CD4-positive, alpha-beta T cell treated with Interleukin-15 for 4 hours (primary cell): ENCODE data around the gene C19orf47.

Experiments
- DNase-seq: peaks from one replicate; pipeline ENCODE4 v3.0.0-alpha.2; 2020; ENCODE audit warnings: low spot score

The C19orf47 gene

GRCh38 chr19:40282209-40282580 lies 66.0 kb downstream of the C19orf47 start:
- DNase-seq, result no peak

DNA sequence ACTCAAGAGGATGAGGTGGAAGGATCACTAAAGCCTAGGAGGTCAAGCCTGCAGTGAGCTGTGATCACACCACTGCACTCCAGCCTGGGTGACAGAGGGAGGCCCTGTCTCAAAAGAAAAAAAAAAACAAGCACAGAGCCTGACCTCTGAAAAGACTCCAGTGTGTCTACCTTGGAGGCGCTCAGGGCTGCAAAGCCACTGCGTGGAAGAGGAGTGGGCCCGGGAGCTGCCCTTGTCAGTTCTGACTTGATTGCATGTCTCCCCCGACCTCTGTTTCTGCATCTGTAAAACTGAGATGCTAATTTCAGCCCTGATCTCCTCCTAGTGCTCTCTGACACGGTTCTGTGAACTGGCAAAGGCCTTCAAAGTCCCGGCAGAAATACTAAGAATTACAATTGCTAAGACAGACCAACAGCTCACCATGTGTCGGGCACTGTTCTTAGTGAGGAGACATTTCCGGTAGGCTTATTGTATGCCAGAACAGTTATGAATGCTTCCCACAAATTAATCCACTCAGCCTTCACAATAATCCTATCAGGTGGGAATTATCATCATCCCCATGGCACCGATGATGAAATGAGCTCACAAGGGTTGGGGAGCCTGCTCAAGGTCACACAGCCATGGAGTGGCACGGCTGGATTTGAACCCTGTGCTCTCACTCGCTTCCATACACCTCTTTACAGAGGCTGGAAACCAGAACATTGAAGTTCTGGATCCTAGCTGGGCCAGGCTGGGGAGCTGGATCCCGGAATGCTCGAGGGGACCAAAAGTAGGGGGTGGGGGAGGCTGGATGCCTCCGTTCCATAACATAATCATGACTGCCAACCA lies 66.6 kb downstream of the C19orf47 start:
- no peak for DNase-seq

GRCh38 chr19:40280608-40281221 lies 67.5 kb downstream of the C19orf47 start:
- no peak for DNase-seq

GRCh38 chr19:40279761-40280607 lies 68.2 kb downstream of the C19orf47 start:
- no peak for DNase-seq

DNA sequence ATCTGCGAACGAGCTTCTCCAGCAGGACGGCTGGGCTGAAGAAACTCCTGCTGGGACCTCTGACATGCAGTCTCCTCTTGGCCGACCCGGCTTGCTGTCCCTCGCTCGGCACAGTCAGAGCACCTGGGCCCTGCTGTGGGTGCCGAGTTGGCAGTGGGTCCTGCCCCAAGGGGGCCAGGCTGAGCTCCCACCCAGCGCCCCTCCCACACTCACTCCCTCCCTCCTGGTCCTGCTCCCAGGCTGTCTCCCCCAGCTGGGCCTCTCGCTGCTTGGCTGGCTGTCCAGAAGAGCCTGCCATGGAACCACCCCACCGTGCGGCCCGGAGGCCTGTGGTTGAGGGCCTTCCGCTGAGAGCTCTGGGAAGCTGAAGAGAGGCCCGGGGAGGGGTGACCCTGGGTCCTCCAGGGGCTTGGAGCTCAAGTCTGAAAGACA lies 69.1 kb downstream of the C19orf47 start:
- DNase-seq, result no peak

- DNase-seq, result no peak
Observed at GRCh38 chr19:40278361-40279035, 69.7 kb downstream of the C19orf47 start.

DNA sequence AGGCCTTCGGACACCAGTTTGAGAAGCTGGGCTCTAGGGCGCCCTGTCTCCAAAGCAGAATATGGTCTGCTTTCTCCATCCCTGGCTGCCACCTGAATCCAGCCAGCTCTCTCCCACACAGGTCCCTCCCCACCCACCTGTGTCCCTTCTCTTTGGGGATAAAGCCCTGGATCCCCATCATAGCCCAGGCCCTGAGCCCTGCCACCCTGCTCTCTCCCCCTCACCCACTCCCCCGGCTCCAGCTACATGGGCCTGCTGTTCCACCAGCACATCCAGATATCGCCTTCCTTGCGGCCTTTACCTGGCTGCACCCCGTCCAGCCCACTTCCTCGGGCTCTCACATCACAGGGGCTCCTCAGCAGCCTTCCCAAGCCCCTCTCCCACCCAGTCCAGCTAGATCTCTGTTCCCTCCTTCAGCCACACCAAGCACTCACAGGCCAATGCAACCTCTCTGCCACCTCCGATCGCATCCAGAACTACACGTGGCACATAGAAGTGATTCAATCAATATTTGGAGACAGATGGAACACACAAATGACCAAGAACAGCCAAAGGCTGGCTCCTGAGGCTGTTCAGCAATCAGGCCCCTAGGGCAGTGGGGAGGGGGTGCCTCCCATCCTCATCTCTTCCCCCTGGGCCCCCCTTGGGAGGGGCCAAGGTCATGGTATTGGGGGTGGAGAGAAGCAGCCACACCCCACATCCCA lies 70.7 kb downstream of the C19orf47 start:
- DNase-seq, result no peak

GRCh38 chr19:40274585-40275544 lies 73.3 kb downstream of the C19orf47 start:
- no peak for DNase-seq

GRCh38 chr19:40273469-40274360 lies 74.5 kb downstream of the C19orf47 start:
- no peak for DNase-seq

DNA sequence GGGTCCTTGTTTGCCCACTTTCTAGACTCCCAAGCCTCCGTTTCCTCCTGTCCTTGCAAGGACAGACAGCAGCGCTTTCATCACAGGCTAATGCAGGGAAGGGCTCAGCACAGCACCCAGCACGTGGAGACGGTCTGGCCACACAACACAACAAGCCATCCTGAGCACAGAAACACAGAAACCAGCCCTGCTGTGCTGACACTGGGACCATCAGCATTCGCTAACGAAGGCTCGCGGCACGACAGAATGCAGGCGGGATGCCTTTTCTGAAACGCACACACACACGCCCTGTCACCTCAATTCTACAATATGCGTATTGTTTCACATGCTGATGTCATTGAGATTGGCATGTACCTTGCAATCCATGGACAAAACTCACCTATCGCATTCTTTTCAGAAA lies 75.9 kb downstream of the C19orf47 start:
- DNase-seq, result no peak

DNA sequence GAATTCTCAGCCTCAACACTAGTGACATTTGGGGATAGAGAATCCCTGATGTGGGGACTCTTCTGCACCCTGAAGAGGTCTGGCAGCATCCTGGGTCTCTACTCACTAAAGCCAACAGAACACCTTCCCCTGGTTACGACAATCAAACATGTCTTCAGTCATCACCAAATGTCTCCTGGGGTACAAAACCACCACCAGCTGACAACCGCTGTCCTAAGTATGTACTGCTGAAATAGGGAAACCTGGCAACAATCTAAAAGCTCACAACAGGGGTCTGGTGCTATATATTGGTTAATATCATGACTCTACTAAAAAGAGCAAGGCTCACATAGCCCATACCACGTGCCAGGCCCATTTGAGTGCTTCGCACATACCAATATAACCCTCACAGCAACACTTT lies 76.5 kb downstream of the C19orf47 start:
- DNase-seq, result no peak

DNA sequence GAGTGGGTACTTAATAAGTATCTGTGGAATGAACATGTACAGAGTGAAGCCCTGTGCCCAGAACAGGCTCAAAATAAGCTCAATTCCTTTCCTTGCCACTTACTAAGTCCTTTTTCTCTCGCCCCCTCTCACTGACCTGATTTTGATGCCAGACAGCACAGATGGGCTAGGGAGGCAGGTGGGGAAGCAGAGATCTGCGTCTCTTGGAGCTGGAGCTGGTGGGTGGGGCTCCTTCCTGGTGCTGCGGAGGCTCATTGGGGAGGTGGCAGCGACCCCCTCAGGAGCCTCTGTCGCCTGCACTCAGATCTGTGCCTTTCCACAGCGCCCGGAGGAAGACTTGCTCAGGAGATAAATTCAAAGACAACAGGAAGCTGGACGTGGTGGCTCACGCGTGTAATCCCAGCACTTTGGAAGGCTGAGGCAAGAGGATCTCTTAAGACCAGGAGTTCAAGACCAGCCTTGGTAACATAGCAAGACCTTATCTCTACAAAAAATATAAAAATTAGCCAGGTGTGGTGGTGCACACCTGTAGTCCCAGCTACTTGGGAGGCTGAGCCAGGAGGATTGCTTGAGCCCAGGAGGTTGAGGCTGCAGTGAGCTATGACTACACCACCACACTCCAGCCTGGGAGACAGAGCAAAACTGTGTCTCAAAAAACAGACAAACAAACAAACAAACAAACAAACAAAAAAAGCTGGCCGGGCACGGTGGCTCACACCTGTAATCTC lies 77.7 kb downstream of the C19orf47 start:
- no peak for DNase-seq
